Breast epithelium (tissue), 3 donors: Measurements from ENCODE around the gene CCDC6.

ENCODE experiments used
- CTCF ChIP-seq, 3 donors: fragments of 450-650 bp; IDR thresholded peaks; one replicate each; pipeline ENCODE4 v1.5.1; 2016 to 2017; ENCODE audit warnings: antibody characterized with exemption in 3 of 3, mild to moderate bottlenecking in 3 of 3, moderate library complexity in 3 of 3
- POLR2A ChIP-seq: fragments of 450-650 bp; IDR thresholded peaks from one replicate; pipeline ENCODE4 v1.6.1; 2016; ENCODE audit warnings: antibody characterized with exemption, mild to moderate bottlenecking, moderate library complexity
- POLR2AphosphoS5 ChIP-seq, 3 donors: sonication (generic); formaldehyde crosslinking; IDR thresholded peaks; one replicate each; pipeline ENCODE4 v1.6.1; 2017; ENCODE audit warnings: antibody characterized with exemption in 3 of 3

- TF ChIP-seq POLR2AphosphoS5 (IDR thresholded peaks at IDR 0.05): no peak
- no peak for TF ChIP-seq POLR2A
- TF ChIP-seq CTCF (IDR thresholded peaks at IDR 0.05): no peak
Observed at GRCh38 chr10:59900048-59900727, 6.2 kb downstream of the CCDC6 start.
